Uterus (tissue), 4 donors: ENCODE results near the gene GALNT13. TPM values are rescaled to one million over a fixed set of nuclear protein-coding genes. Genes with fewer than 3 reads are reported as not detected.

Experiments used
- DNase-seq, 2 donors: peaks; one replicate each; pipeline ENCODE4 v3.0.0-alpha.2; 2019 to 2020
- H3K27ac ChIP-seq, 2 donors: fragments of 200-600 bp; sonication (generic); 1 replicate in 1 of 2; 2 replicates in 1 of 2; pipeline ENCODE4 v1.5.1; 2016 to 2018
- H3K27me3 ChIP-seq, 2 donors: fragments of 200-600 bp; sonication (generic); one replicate each; pipeline ENCODE4 v1.5.1; 2018 to 2019; ENCODE audit warnings: control low read depth in 1 of 2
- H3K36me3 ChIP-seq, 2 donors: fragments of 200-600 bp; sonication (generic); one replicate each; pipeline ENCODE4 v1.5.1; 2019; ENCODE audit warnings: control low read depth in 1 of 2
- H3K4me1 ChIP-seq, 2 donors: fragments of 200-600 bp; sonication (generic); one replicate each; pipeline ENCODE4 v1.5.1; 2018 to 2019; ENCODE audit warnings: control low read depth in 1 of 2
- H3K4me3 ChIP-seq, 2 donors: fragments of 200-600 bp; sonication (generic); 1 replicate in 1 of 2; 2 replicates in 1 of 2; pipeline ENCODE4 v1.5.1; 2018 to 2019; ENCODE audit warnings: mild to moderate bottlenecking in 1 of 2
- H3K9me3 ChIP-seq, 2 donors: fragments of 200-600 bp; sonication (generic); one replicate each; pipeline ENCODE4 v1.5.1; 2019; ENCODE audit warnings: control low read depth in 1 of 2
- CTCF ChIP-seq, 4 experiments: fragments of 200-600 bp in 2 of 4; fragments of 450-650 bp in 2 of 4; sonication (generic) in 2 of 4; IDR thresholded peaks; one replicate each; pipeline ENCODE4 v1.5.1; 2016 to 2019; ENCODE audit warnings: antibody characterized with exemption in 4 of 4, mild to moderate bottlenecking in 2 of 4, moderate library complexity in 1 of 4
- POLR2A ChIP-seq, 2 donors: fragments of 450-650 bp; IDR thresholded peaks; one replicate each; pipeline ENCODE4 v1.6.1; 2016; ENCODE audit warnings: antibody characterized with exemption in 2 of 2, mild to moderate bottlenecking in 1 of 2, moderate library complexity in 1 of 2
- intact Hi-C: fragments of 100-400 bp; cut with DNase I; formaldehyde crosslinking; loops from one replicate; pipeline ENCODE4 v1.15.1; 2023; ENCODE audit warnings: low total_unique reads
- total RNA-seq, 4 donors: library from RNA; depleted of rRNA in 3 of 4; stranded (reverse); fragments of >200 nt in 3 of 4; gene quantifications; one replicate each; pipeline versions ENCODE4 v1.1.0 to v1.2.4, GENCODE V29; 2014 to 2023
- donor health status: DM: yes; HTN: yes; CAD: no.

GALNT13 gene
- total RNA-seq, 4 donors from 2014 or later, result 0.29 to 16.5 (median 4.1) TPM; not detected in 1

- Histone ChIP-seq H3K36me3 (no peaks in the 10 kb centered on the region), H3K4me1 (no peaks in the 10 kb centered on the region), H3K27me3 (no peaks in the 10 kb centered on the region), H3K27ac (no peak overlapping the region), H3K9me3 (no peaks in the 10 kb centered on the region), H3K4me3 (no peak overlapping the region)
- intact Hi-C loops, result no loop called here
- TF ChIP-seq CTCF (IDR thresholded peaks at IDR 0.05) (no peak), POLR2A (IDR thresholded peaks at IDR 0.05) (no peak)
- no peak for DNase-seq
These were observed 464.5 kb downstream of the GALNT13 start for GRCh38 chr2:154336201-154336600.

GRCh38 chr2:154338352-154338967, 466.7 kb downstream of the GALNT13 start:
- TF ChIP-seq CTCF (IDR thresholded peaks at IDR 0.05) (no peak), POLR2A (IDR thresholded peaks at IDR 0.05) (no peak)
- no peaks in the 10 kb centered on the region for H3K36me3 ChIP-seq
- no peak overlapping the region for H3K27ac ChIP-seq
- no peaks in the 10 kb centered on the region for H3K27me3 ChIP-seq
- intact Hi-C loops, result no loop called here
- H3K9me3 ChIP-seq, result no peaks in the 10 kb centered on the region
- no peak overlapping the region for H3K4me3 ChIP-seq
- H3K4me1 ChIP-seq, result no peaks in the 10 kb centered on the region
- DNase-seq, result no peak

- no peaks in the 10 kb centered on the region for H3K27me3 ChIP-seq
- H3K4me3 ChIP-seq, result no peak overlapping the region
- H3K9me3 ChIP-seq, result no peaks in the 10 kb centered on the region
- no peaks in the 10 kb centered on the region for H3K4me1 ChIP-seq
- intact Hi-C loops, result no loop called here
- TF ChIP-seq POLR2A (IDR thresholded peaks at IDR 0.05) (no peak), CTCF (IDR thresholded peaks at IDR 0.05) (no peak)
- H3K36me3 ChIP-seq, result no peaks in the 10 kb centered on the region
- no peak for DNase-seq
- H3K27ac ChIP-seq, result no peak overlapping the region
These were observed 471.6 kb downstream of the GALNT13 start for GRCh38 chr2:154343282-154343681.

- H3K27ac ChIP-seq, result no peak overlapping the region
- H3K9me3 ChIP-seq, result no peaks in the 10 kb centered on the region
- H3K4me1 ChIP-seq, result no peaks in the 10 kb centered on the region
- intact Hi-C loops, result no loop called here
- no peak overlapping the region for H3K4me3 ChIP-seq
- no peaks in the 10 kb centered on the region for H3K27me3 ChIP-seq
- TF ChIP-seq POLR2A (IDR thresholded peaks at IDR 0.05) (no peak), CTCF (IDR thresholded peaks at IDR 0.05) (no peak)
- no peak for DNase-seq
- H3K36me3 ChIP-seq, result no peaks in the 10 kb centered on the region
These were observed 479.2 kb downstream of the GALNT13 start for GRCh38 chr2:154350911-154351310.

- TF ChIP-seq CTCF (IDR thresholded peaks at IDR 0.05) (no peak), POLR2A (IDR thresholded peaks at IDR 0.05) (no peak)
- H3K27ac ChIP-seq, result no peak overlapping the region
- no peaks in the 10 kb centered on the region for H3K27me3 ChIP-seq
- no peak overlapping the region for H3K4me3 ChIP-seq
- intact Hi-C loops, result no loop called here
- DNase-seq, result no peak
- no peaks in the 10 kb centered on the region for H3K36me3 ChIP-seq
- H3K4me1 ChIP-seq, result no peaks in the 10 kb centered on the region
- H3K9me3 ChIP-seq, result no peaks in the 10 kb centered on the region
These were observed 489.6 kb downstream of the GALNT13 start for GRCh38 chr2:154361276-154361675.
